Activated CD4-positive, alpha-beta T cell treated with anti-CD3 and anti-CD28 coated beads for 4 hours (primary cell): ENCODE measurements around the gene NR2E1.

Experiments
- DNase-seq, 2 donors: peaks; one replicate each; pipeline ENCODE4 v3.0.0-alpha.2; 2020

NR2E1 gene

GRCh38 chr6:108156938-108157233, 8.9 kb upstream of the NR2E1 start:
- DNase-seq: no peak

- DNase-seq: no peak
These were observed 8.4 kb upstream of the NR2E1 start for GRCh38 chr6:108157234-108157980.

- DNase-seq: no peak
These were observed 7.8 kb upstream of the NR2E1 start for GRCh38 chr6:108157981-108158525.

- no peak for DNase-seq
These were observed 5.8 kb upstream of the NR2E1 start for GRCh38 chr6:108159981-108160380.

- DNase-seq: no peak
These were observed 4.0 kb upstream of the NR2E1 start for GRCh38 chr6:108161724-108162282.

GRCh38 chr6:108163267-108163643, 2.6 kb upstream of the NR2E1 start:
- no peak for DNase-seq

- no peak for DNase-seq
These were observed 1.9 kb upstream of the NR2E1 start for GRCh38 chr6:108163644-108164542.

GRCh38 chr6:108164543-108164814, 1.3 kb upstream of the NR2E1 start:
- no peak for DNase-seq

- no peak for DNase-seq
These were observed 761 bp upstream of the NR2E1 start for GRCh38 chr6:108164815-108165706.

- DNase-seq: no peak
These were observed 1.0 kb downstream of the NR2E1 start for GRCh38 chr6:108166664-108167448.

- no peak for DNase-seq
These were observed 1.7 kb downstream of the NR2E1 start for GRCh38 chr6:108167449-108168089.

- DNase-seq: no peak
These were observed 2.3 kb downstream of the NR2E1 start for GRCh38 chr6:108168090-108168463.

GRCh38 chr6:108168501-108169463, 3.0 kb downstream of the NR2E1 start:
- DNase-seq: no peak

- no peak for DNase-seq
These were observed 3.9 kb downstream of the NR2E1 start for GRCh38 chr6:108169464-108170331.

- no peak for DNase-seq
These were observed 4.8 kb downstream of the NR2E1 start for GRCh38 chr6:108170332-108171290.

GRCh38 chr6:108171291-108171917, 5.6 kb downstream of the NR2E1 start:
- DNase-seq: no peak

- no peak for DNase-seq
These were observed 6.2 kb downstream of the NR2E1 start for GRCh38 chr6:108171918-108172516.
